Testis (tissue), 3 donors: Measurements from ENCODE around the gene RRM2. TPM values are rescaled to one million over a fixed set of nuclear protein-coding genes. Genes with fewer than 3 reads are reported as not detected.

Experiments used
- DNase-seq: peaks from one replicate; pipeline ENCODE4 v3.0.0-alpha.2; 2019
- H3K27ac ChIP-seq, 2 donors: fragments of 200-600 bp; sonication (generic); one replicate each; pipeline ENCODE4 v1.5.1; 2019
- H3K27me3 ChIP-seq: fragments of 200-600 bp; sonication (generic); one replicate; pipeline ENCODE4 v1.5.1; 2019
- H3K36me3 ChIP-seq: fragments of 200-600 bp; sonication (generic); one replicate; pipeline ENCODE4 v1.5.1; 2017; ENCODE audit warnings: low read depth; ENCODE audit errors: missing control alignments
- H3K4me1 ChIP-seq: fragments of 200-600 bp; sonication (generic); one replicate; pipeline ENCODE4 v1.5.1; 2019
- H3K4me3 ChIP-seq, 2 donors: fragments of 200-600 bp; sonication (generic); one replicate each; pipeline ENCODE4 v1.5.1; 2017 to 2019
- H3K9me3 ChIP-seq: fragments of 200-600 bp; sonication (generic); one replicate; pipeline ENCODE4 v1.5.1; 2017
- CTCF ChIP-seq, 3 experiments: fragments of 450-650 bp in 2 of 3; fragments of 200-600 bp in 1 of 3; sonication (generic) in 1 of 3; IDR thresholded peaks; one replicate each; pipeline ENCODE4 v1.5.1; 2016 to 2019; ENCODE audit warnings: antibody characterized with exemption in 3 of 3, mild to moderate bottlenecking in 2 of 3, moderate library complexity in 1 of 3
- POLR2A ChIP-seq: fragments of 450-650 bp; IDR thresholded peaks from one replicate; pipeline ENCODE4 v1.6.1; 2017; ENCODE audit warnings: antibody characterized with exemption, mild to moderate bottlenecking, moderate library complexity
- WGBS, 2 donors: methylation state at CpG; one replicate each; pipeline ENCODE4 v1.1.5; 2018; 5-methylcytosine and 5-hydroxymethylcytosine counted together
- intact Hi-C: fragments of 100-400 bp; cut with DNase I; formaldehyde crosslinking; loops from one replicate; pipeline ENCODE4 v1.15.1; 2023; ENCODE audit warnings: low total_unique reads
- polyA plus RNA-seq: library from polyadenylated mRNA; stranded (reverse); fragments of 350-450 nt; fragmentation: Illumina TruSeq; extraction: RNeasy Lipid Tissue Mini Kit (QIAGEN cat#74804); gene quantifications from one replicate; pipeline ENCODE4 v1.2.3, GENCODE V29; 2014; ENCODE audit warnings: low read depth, low replicate concordance; ENCODE audit not compliant: insufficient read depth
- total RNA-seq, 2 donors: library from RNA; depleted of rRNA; stranded (reverse); fragments of >200 nt; gene quantifications; one replicate each; pipeline ENCODE4 v1.2.3, GENCODE V29; 2016

Gene RRM2
- total and polyA plus RNA-seq, 3 donors from 2014 or later = 7.2 to 18.1 (median 14.9) TPM

GRCh38 chr2:10158681-10159080 is 36.1 kb downstream of the RRM2 start:
- Histone ChIP-seq H3K27ac (no peak overlapping the region), H3K4me3 (no peak overlapping the region), H3K27me3 (no peaks in the 10 kb centered on the region), H3K9me3 (no peaks in the 10 kb centered on the region), H3K36me3 (no peaks in the 10 kb centered on the region), H3K4me1 (no peaks in the 10 kb centered on the region)
- intact Hi-C loops = no loop called here
- 92 to 95% methylated on average over 7 to 11 of the region's 11 CpGs for WGBS, 2 donors
- no peak for TF ChIP-seq POLR2A
- TF ChIP-seq CTCF (IDR thresholded peaks at IDR 0.05) = no peak
- DNase-seq = no peak

GRCh38 chr2:10159086-10159485 is 36.5 kb downstream of the RRM2 start:
- Histone ChIP-seq H3K4me1 (no peaks in the 10 kb centered on the region), H3K27me3 (no peaks in the 10 kb centered on the region), H3K27ac (no peak overlapping the region), H3K36me3 (no peaks in the 10 kb centered on the region), H3K9me3 (no peaks in the 10 kb centered on the region), H3K4me3 (no peak overlapping the region)
- DNase-seq = no peak
- no peak for TF ChIP-seq POLR2A
- TF ChIP-seq CTCF (IDR thresholded peaks at IDR 0.05) = no peak
- intact Hi-C loops = no loop called here
- WGBS, 2 donors = 92 to 96% methylated on average over 4 to 6 of the region's 6 CpGs

- no peak overlapping the region for H3K27ac ChIP-seq
- no peak for DNase-seq
- no peak for TF ChIP-seq CTCF (IDR thresholded peaks at IDR 0.05)
- TF ChIP-seq POLR2A = no peak
- H3K4me1 ChIP-seq = no peaks in the 10 kb centered on the region
- no peaks in the 10 kb centered on the region for H3K27me3 ChIP-seq
- H3K4me3 ChIP-seq = no peak overlapping the region
- intact Hi-C loops = no loop called here
- WGBS, 2 donors = 79% methylated on average over 8 to 11 of the region's 11 CpGs
- no peaks in the 10 kb centered on the region for H3K9me3 ChIP-seq
- H3K36me3 ChIP-seq = no peaks in the 10 kb centered on the region
Measured at GRCh38 chr2:10159581-10160131, 37.1 kb downstream of the RRM2 start.

- Histone ChIP-seq H3K9me3 (no peaks in the 10 kb centered on the region), H3K4me3 (no peak overlapping the region), H3K4me1 (no peaks in the 10 kb centered on the region), H3K27me3 (no peaks in the 10 kb centered on the region), H3K36me3 (no peaks in the 10 kb centered on the region), H3K27ac (no peak overlapping the region)
- TF ChIP-seq CTCF (IDR thresholded peaks at IDR 0.05) (no peak), POLR2A (no peak)
- 92 to 93% methylated on average over 13 of the region's 13 CpGs for WGBS, 2 donors
- no peak for DNase-seq
- intact Hi-C loops = no loop called here
Measured at GRCh38 chr2:10160203-10160955, 37.8 kb downstream of the RRM2 start.
